Neural progenitor cell (in vitro differentiated cells): ENCODE results near the gene JPH2. TPM values are rescaled to one million over a fixed set of nuclear protein-coding genes. Genes with fewer than 3 reads are reported as not detected.

Source experiments
- DNase-seq: peaks from one replicate; pipeline ENCODE4 v3.0.0-alpha.2; 2016; ENCODE audit warnings: low spot score
- H2AFZ ChIP-seq: fragments of 200-600 bp; sonication (generic); replicated peaks from 2 replicates; pipeline ENCODE4 v1.6.1; 2016; ENCODE audit warnings: antibody characterized with exemption
- H3F3A ChIP-seq: fragments of 200-600 bp; sonication (generic); 2 replicates; pipeline ENCODE4 v1.6.1; 2016; ENCODE audit warnings: antibody characterized with exemption, low read depth
- H3K27ac ChIP-seq: fragments of 200-600 bp; sonication (generic); 2 replicates; pipeline ENCODE4 v1.5.1; 2016; ENCODE audit warnings: mild to moderate bottlenecking
- H3K27me3 ChIP-seq: fragments of 200-600 bp; sonication (generic); 2 replicates; pipeline ENCODE4 v1.6.1; 2016; ENCODE audit warnings: mild to moderate bottlenecking, moderate library complexity
- H3K36me3 ChIP-seq: fragments of 200-600 bp; sonication (generic); 2 replicates; pipeline ENCODE4 v1.5.1; 2016
- H3K4me1 ChIP-seq: fragments of 200-600 bp; sonication (generic); 2 replicates; pipeline ENCODE4 v1.6.1; 2016; ENCODE audit warnings: mixed run types
- H3K4me2 ChIP-seq: fragments of 200-600 bp; sonication (generic); 2 replicates; pipeline ENCODE4 v1.6.1; 2016
- H3K4me3 ChIP-seq: fragments of 200-600 bp; sonication (generic); 2 replicates; pipeline ENCODE4 v1.5.1; 2016
- H3K79me2 ChIP-seq: fragments of 200-600 bp; sonication (generic); 2 replicates; pipeline ENCODE4 v1.6.1; 2016; ENCODE audit warnings: low read depth
- H3K9ac ChIP-seq: fragments of 200-600 bp; sonication (generic); 2 replicates; pipeline ENCODE4 v1.6.1; 2016
- H3K9me3 ChIP-seq: fragments of 200-600 bp; sonication (generic); 2 replicates; pipeline ENCODE4 v1.5.1; 2016; ENCODE audit warnings: low read depth
- H4K20me1 ChIP-seq: fragments of 200-600 bp; sonication (generic); 2 replicates; pipeline ENCODE4 v1.6.1; 2016; ENCODE audit warnings: low read depth
- H3K27ac Mint-ChIP-seq: 3 replicates; pipeline ENCODE4 v1.8.0; 2021; ENCODE audit warnings: mixed read lengths
- H3K27me3 Mint-ChIP-seq: 2 replicates; pipeline ENCODE4 v1.8.0; 2022; ENCODE audit warnings: low read depth, mild to moderate bottlenecking, inconsistent platforms, moderate library complexity, mixed read lengths; ENCODE audit not compliant: insufficient read depth
- H3K36me3 Mint-ChIP-seq: 3 replicates; pipeline ENCODE4 v1.8.0; 2021; ENCODE audit warnings: mixed read lengths
- H3K4me1 Mint-ChIP-seq: 3 replicates; pipeline ENCODE4 v1.8.0; 2021; ENCODE audit warnings: mixed read lengths
- H3K4me3 Mint-ChIP-seq: 3 replicates; pipeline ENCODE4 v1.8.0; 2021; ENCODE audit warnings: mild to moderate bottlenecking, moderate library complexity, mixed read lengths
- H3K9me3 Mint-ChIP-seq: 3 replicates; pipeline ENCODE4 v1.8.0; 2020; ENCODE audit warnings: mixed read lengths
- EZH2 ChIP-seq: fragments of 200-600 bp; sonication (generic); IDR thresholded peaks from 2 replicates; pipeline ENCODE4 v1.6.1; 2017; ENCODE audit warnings: antibody characterized with exemption, mild to moderate bottlenecking, moderate library complexity
- EZH2phosphoT487 ChIP-seq: fragments of 200-600 bp; sonication (generic); IDR thresholded peaks from 2 replicates; pipeline ENCODE4 v1.6.1; 2017; ENCODE audit warnings: antibody characterized with exemption
- total RNA-seq: library from RNA; depleted of rRNA; stranded (reverse); fragments of >200 nt; gene quantifications from 2 replicates; pipeline ENCODE4 v1.2.3, GENCODE V29; 2015; ENCODE audit warnings: low replicate concordance
- TF ChIP-seq, protein P1 (sequence below): fragments of 200-600 bp; sonication (generic); IDR thresholded peaks from 2 replicates; pipeline ENCODE4 v1.5.1; 2017; ENCODE audit warnings: antibody characterized with exemption, mild to moderate bottlenecking

Gene JPH2
- total RNA-seq, 1 donor from 2014 or later: not detected

DNA sequence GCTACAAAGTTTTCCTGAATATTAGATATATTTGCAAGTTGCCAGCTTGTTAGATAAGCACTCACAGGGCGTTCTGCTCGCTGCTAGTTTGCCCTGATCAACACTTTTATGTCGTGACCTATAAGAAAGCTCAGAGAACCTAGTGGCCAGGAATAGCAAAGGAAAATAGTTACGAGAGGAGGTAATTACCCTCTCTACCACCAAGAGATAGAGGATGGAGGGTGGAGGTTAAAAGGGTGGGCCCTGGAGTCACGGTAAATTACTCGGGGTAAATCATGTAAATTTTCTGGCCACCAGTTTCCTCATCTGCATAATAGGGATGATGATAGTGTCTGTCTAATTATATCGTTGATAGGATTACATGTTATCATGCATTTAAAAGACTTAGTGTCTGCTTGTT, 87.2 kb downstream of the JPH2 start:
- H3F3A ChIP-seq: no peaks in the 10 kb centered on the region
- no peaks in the 10 kb centered on the region for H3K4me1 ChIP-seq
- H3K4me3 ChIP-seq: no peak overlapping the region
- H3K36me3 ChIP-seq: no peaks in the 10 kb centered on the region
- no peaks in the 10 kb centered on the region for H3K4me1 Mint-ChIP-seq
- TF ChIP-seq EZH2 (no peak), EZH2phosphoT487 (no peak)
- TF ChIP-seq, protein P1, sequence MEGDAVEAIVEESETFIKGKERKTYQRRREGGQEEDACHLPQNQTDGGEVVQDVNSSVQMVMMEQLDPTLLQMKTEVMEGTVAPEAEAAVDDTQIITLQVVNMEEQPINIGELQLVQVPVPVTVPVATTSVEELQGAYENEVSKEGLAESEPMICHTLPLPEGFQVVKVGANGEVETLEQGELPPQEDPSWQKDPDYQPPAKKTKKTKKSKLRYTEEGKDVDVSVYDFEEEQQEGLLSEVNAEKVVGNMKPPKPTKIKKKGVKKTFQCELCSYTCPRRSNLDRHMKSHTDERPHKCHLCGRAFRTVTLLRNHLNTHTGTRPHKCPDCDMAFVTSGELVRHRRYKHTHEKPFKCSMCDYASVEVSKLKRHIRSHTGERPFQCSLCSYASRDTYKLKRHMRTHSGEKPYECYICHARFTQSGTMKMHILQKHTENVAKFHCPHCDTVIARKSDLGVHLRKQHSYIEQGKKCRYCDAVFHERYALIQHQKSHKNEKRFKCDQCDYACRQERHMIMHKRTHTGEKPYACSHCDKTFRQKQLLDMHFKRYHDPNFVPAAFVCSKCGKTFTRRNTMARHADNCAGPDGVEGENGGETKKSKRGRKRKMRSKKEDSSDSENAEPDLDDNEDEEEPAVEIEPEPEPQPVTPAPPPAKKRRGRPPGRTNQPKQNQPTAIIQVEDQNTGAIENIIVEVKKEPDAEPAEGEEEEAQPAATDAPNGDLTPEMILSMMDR: no peak
- DNase-seq: no peak
- no peaks in the 10 kb centered on the region for H3K9me3 ChIP-seq
- H3K4me2 ChIP-seq: no peak overlapping the region
- H3K27ac ChIP-seq: no peak overlapping the region
- H3K27me3 ChIP-seq: peaks cover 15% of the 10 kb centered on the region
- no peak overlapping the region for H3K9ac ChIP-seq
- no peaks in the 10 kb centered on the region for H4K20me1 ChIP-seq
- H3K4me3 Mint-ChIP-seq: no peak overlapping the region
- H3K27me3 Mint-ChIP-seq: peaks cover 5% of the 10 kb centered on the region
- H2AFZ ChIP-seq: no peak overlapping the region
- no peaks in the 10 kb centered on the region for H3K9me3 Mint-ChIP-seq
- H3K27ac Mint-ChIP-seq: no peak overlapping the region
- H3K79me2 ChIP-seq: no peaks in the 10 kb centered on the region
- no peaks in the 10 kb centered on the region for H3K36me3 Mint-ChIP-seq

DNA sequence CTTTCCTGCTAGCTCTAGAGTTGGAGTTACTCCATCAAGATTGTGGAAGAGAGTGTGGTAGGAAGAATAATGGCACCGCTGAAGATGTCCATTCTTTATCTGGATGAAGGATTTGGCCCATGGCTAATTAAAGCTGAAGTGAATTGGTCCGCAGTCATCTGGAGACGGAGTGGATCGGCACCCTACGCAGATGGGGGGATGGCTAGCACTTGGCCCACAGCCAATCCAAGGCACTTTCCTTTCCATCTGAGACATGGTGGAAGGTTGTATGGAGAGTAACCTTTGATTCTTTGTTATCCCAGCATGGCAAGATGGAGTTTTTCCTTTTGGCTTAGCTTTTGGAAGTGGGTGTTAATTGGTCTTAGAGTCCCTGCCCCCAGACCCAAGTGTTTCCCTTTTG, 88.3 kb downstream of the JPH2 start:
- Histone ChIP-seq H3K4me3 (no peak overlapping the region), H3K79me2 (no peaks in the 10 kb centered on the region), H3K9me3 (no peaks in the 10 kb centered on the region), H3F3A (no peaks in the 10 kb centered on the region), H3K9ac (no peak overlapping the region), H3K27ac (no peak overlapping the region), H4K20me1 (no peaks in the 10 kb centered on the region), H3K27me3 (peaks cover 8% of the 10 kb centered on the region), H3K4me2 (no peak overlapping the region), H3K4me1 (no peaks in the 10 kb centered on the region), H2AFZ (no peak overlapping the region), H3K36me3 (no peaks in the 10 kb centered on the region)
- no peak for TF ChIP-seq EZH2
- no peak for TF ChIP-seq EZH2phosphoT487
- TF ChIP-seq, protein P1: no peak
- H3K27me3 Mint-ChIP-seq: peaks cover 5% of the 10 kb centered on the region
- H3K4me3 Mint-ChIP-seq: no peak overlapping the region
- no peak for DNase-seq
- H3K27ac Mint-ChIP-seq: no peak overlapping the region
- H3K9me3 Mint-ChIP-seq: no peaks in the 10 kb centered on the region
- no peaks in the 10 kb centered on the region for H3K4me1 Mint-ChIP-seq
- no peaks in the 10 kb centered on the region for H3K36me3 Mint-ChIP-seq

DNA sequence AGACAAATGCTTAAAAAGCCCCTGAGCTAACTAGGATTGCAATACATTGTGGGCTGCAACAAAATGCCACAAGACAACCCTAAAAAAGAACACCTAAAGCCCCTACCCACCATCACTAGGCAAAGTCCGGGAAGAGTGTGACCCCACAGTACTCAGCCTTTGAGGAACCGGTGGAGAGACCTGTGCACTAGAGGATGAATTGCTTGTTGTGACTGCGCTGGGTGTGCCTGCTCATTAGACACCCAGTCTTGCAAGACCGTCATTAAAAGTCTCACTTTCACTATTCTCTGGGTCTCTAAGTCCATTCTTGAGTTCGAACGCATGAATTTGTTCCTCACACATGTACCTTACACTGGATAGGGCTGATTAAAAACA, 88.7 kb downstream of the JPH2 start:
- TF ChIP-seq, protein P1: no peak
- no peak for TF ChIP-seq EZH2
- TF ChIP-seq EZH2phosphoT487: no peak
- peaks cover 5% of the 10 kb centered on the region for H3K27me3 Mint-ChIP-seq
- DNase-seq: no peak
- no peak overlapping the region for H3K4me3 Mint-ChIP-seq
- H4K20me1 ChIP-seq: no peaks in the 10 kb centered on the region
- no peak overlapping the region for H3K4me2 ChIP-seq
- H3K27me3 ChIP-seq: peaks cover 5% of the 10 kb centered on the region
- no peak overlapping the region for H3K9ac ChIP-seq
- H2AFZ ChIP-seq: no peak overlapping the region
- no peak overlapping the region for H3K27ac Mint-ChIP-seq
- H3K4me3 ChIP-seq: no peak overlapping the region
- no peaks in the 10 kb centered on the region for H3F3A ChIP-seq
- H3K36me3 ChIP-seq: no peaks in the 10 kb centered on the region
- no peaks in the 10 kb centered on the region for H3K4me1 ChIP-seq
- no peaks in the 10 kb centered on the region for H3K9me3 Mint-ChIP-seq
- no peaks in the 10 kb centered on the region for H3K36me3 Mint-ChIP-seq
- no peaks in the 10 kb centered on the region for H3K79me2 ChIP-seq
- no peak overlapping the region for H3K27ac ChIP-seq
- no peaks in the 10 kb centered on the region for H3K9me3 ChIP-seq
- no peaks in the 10 kb centered on the region for H3K4me1 Mint-ChIP-seq
